Neural crest cell (in vitro differentiated cells): ENCODE data around the gene BDH2. TPM values are rescaled to one million over a fixed set of nuclear protein-coding genes. Genes with fewer than 3 reads are reported as not detected.

ENCODE experiments used
- DNase-seq: peaks from one replicate; pipeline ENCODE4 v3.0.0; 2021; ENCODE audit warnings: low read depth, mixed read lengths, low spot score
- H3K27ac Mint-ChIP-seq: one replicate; pipeline ENCODE4 v1.8.0; 2021; ENCODE audit warnings: mild to moderate bottlenecking, mixed read lengths; ENCODE audit not compliant: unreplicated experiment
- H3K27me3 Mint-ChIP-seq: 2 replicates; pipeline ENCODE4 v1.8.0; 2021; ENCODE audit warnings: low read depth, mild to moderate bottlenecking, mixed read lengths
- H3K36me3 Mint-ChIP-seq: 2 replicates; pipeline ENCODE4 v1.8.0; 2021; ENCODE audit warnings: low read depth, mild to moderate bottlenecking, mixed read lengths
- H3K4me1 Mint-ChIP-seq: 2 replicates; pipeline ENCODE4 v1.8.0; 2021; ENCODE audit warnings: mixed read lengths
- H3K4me3 Mint-ChIP-seq: one replicate; pipeline ENCODE4 v1.8.0; 2021; ENCODE audit warnings: mild to moderate bottlenecking, mixed read lengths
- H3K9me3 Mint-ChIP-seq: 2 replicates; pipeline ENCODE4 v1.8.0; 2021; ENCODE audit warnings: mixed read lengths
- CTCF ChIP-seq: fragments of 200-600 bp; sonication (generic); conservative IDR thresholded peaks from 2 replicates; pipeline ENCODE4 v1.5.0; 2021; ENCODE audit warnings: antibody characterized with exemption, mild to moderate bottlenecking
- total RNA-seq: library from RNA; stranded (reverse); gene quantifications from 2 replicates; pipeline ENCODE4 v1.2.1, GENCODE V29; 2021

BDH2 gene
- total RNA-seq, 1 donor from 2014 or later: 70.7 TPM

GRCh38 chr4:103044183-103044582 lies 55.5 kb downstream of the BDH2 start:
- Mint-ChIP-seq H3K27me3 (no peaks in the 10 kb centered on the region), H3K27ac (peak overlapping the region; percentile 36), H3K4me1 (peaks cover 3% of the 10 kb centered on the region), H3K36me3 (peaks cover 6% of the 10 kb centered on the region), H3K9me3 (no peaks in the 10 kb centered on the region), H3K4me3 (no peak overlapping the region)
- no peak for TF ChIP-seq CTCF
- DNase-seq: no peak

GRCh38 chr4:103036169-103036568 lies 63.5 kb downstream of the BDH2 start:
- TF ChIP-seq CTCF: no peak
- H3K27ac Mint-ChIP-seq: no peak overlapping the region
- peaks cover 6% of the 10 kb centered on the region for H3K9me3 Mint-ChIP-seq
- H3K36me3 Mint-ChIP-seq: peaks cover 20% of the 10 kb centered on the region
- H3K4me1 Mint-ChIP-seq: no peaks in the 10 kb centered on the region
- no peaks in the 10 kb centered on the region for H3K27me3 Mint-ChIP-seq
- no peak overlapping the region for H3K4me3 Mint-ChIP-seq
- DNase-seq: no peak

- no peak overlapping the region for H3K4me3 Mint-ChIP-seq
Measured at GRCh38 chr4:103032574-103032973, 67.1 kb downstream of the BDH2 start.

GRCh38 chr4:103030791-103031190 lies 68.8 kb downstream of the BDH2 start:
- TF ChIP-seq CTCF: no peak
- no peak overlapping the region for H3K4me3 Mint-ChIP-seq
- H3K36me3 Mint-ChIP-seq: peaks cover 20% of the 10 kb centered on the region
- H3K9me3 Mint-ChIP-seq: peaks cover 6% of the 10 kb centered on the region
- DNase-seq: no peak
- H3K27me3 Mint-ChIP-seq: no peaks in the 10 kb centered on the region
- H3K27ac Mint-ChIP-seq: no peak overlapping the region
- no peaks in the 10 kb centered on the region for H3K4me1 Mint-ChIP-seq

More at GRCh38 chr4:103032574-103032973, 67.1 kb downstream of the BDH2 start:
- Mint-ChIP-seq H3K4me1 (no peaks in the 10 kb centered on the region), H3K36me3 (peaks cover 25% of the 10 kb centered on the region), H3K9me3 (peaks cover 6% of the 10 kb centered on the region), H3K27ac (peak overlapping the region; percentile 54), H3K27me3 (no peaks in the 10 kb centered on the region)
- TF ChIP-seq CTCF: peak; percentile 53
- DNase-seq: no peak

GRCh38 chr4:103029300-103029699 lies 70.3 kb downstream of the BDH2 start:
- TF ChIP-seq CTCF: no peak
- H3K4me3 Mint-ChIP-seq: no peak overlapping the region
- H3K9me3 Mint-ChIP-seq: no peaks in the 10 kb centered on the region
- no peaks in the 10 kb centered on the region for H3K27me3 Mint-ChIP-seq
- DNase-seq: no peak
- H3K36me3 Mint-ChIP-seq: peaks cover 10% of the 10 kb centered on the region
- H3K4me1 Mint-ChIP-seq: no peaks in the 10 kb centered on the region
- H3K27ac Mint-ChIP-seq: no peak overlapping the region

Other genes with a start within 250 kb of the BDH2 start
- 42.8 and 43.2 TPM in 2 replicates for gene CISD2, start 230.8 kb downstream of the BDH2 start, total RNA-seq
- 1.7 and 2.0 TPM in 2 replicates for gene SLC9B1, start 80.1 kb downstream of the BDH2 start, total RNA-seq
- gene SLC9B2, start 23.1 kb downstream of the BDH2 start, total RNA-seq: 21.6 and 24.9 TPM in 2 replicates
- 59.7 and 70.0 TPM in 2 replicates for gene CENPE, start 98.5 kb upstream of the BDH2 start, total RNA-seq